Inflammatory macrophage treated with lipopolysaccharide for 1 hour (primary cell): ENCODE data around the gene ATP6V1A.

Source experiments
- DNase-seq, 2 donors: peaks; one replicate each; pipeline ENCODE4 v3.0.0-alpha.2; 2020 to 2022

The ATP6V1A gene

GRCh38 chr3:113747283-113748046 is 630 bp downstream of the ATP6V1A start:
- peak; percentile 47 to 49 for DNase-seq

- DNase-seq, result peak; percentile 54 to 59
These were observed 4.3 kb downstream of the ATP6V1A start for GRCh38 chr3:113751141-113751540.

- DNase-seq, result no peak
These were observed 6.6 kb downstream of the ATP6V1A start for GRCh38 chr3:113753376-113753985.

GRCh38 chr3:113754494-113755159 is 7.8 kb downstream of the ATP6V1A start:
- DNase-seq, result peak; percentile 72 to 79

GRCh38 chr3:113758389-113759024 is 11.7 kb downstream of the ATP6V1A start:
- no peak for DNase-seq

GRCh38 chr3:113764698-113765097 is 17.9 kb downstream of the ATP6V1A start:
- DNase-seq, result no peak

GRCh38 chr3:113769551-113769950 is 22.7 kb downstream of the ATP6V1A start:
- DNase-seq, result peak; percentile 49 to 63

- no peak for DNase-seq
These were observed 25.2 kb downstream of the ATP6V1A start for GRCh38 chr3:113771993-113772392.

- DNase-seq, result peak in 1 of 2 donors; percentile 13
These were observed 26.5 kb downstream of the ATP6V1A start for GRCh38 chr3:113773381-113773780.

- peak; percentile 42 to 83 for DNase-seq
These were observed 28.7 kb downstream of the ATP6V1A start for GRCh38 chr3:113775516-113775915.

GRCh38 chr3:113776564-113776963 is 29.7 kb downstream of the ATP6V1A start:
- DNase-seq, result no peak

- peak; percentile 69 to 86 for DNase-seq
These were observed 36.6 kb downstream of the ATP6V1A start for GRCh38 chr3:113783463-113783862.

- peak; percentile 60 to 66 for DNase-seq
These were observed 37.1 kb downstream of the ATP6V1A start for GRCh38 chr3:113783980-113784379.

GRCh38 chr3:113791381-113791780 is 44.5 kb downstream of the ATP6V1A start:
- DNase-seq, result no peak

GRCh38 chr3:113794526-113794925 is 47.7 kb downstream of the ATP6V1A start:
- no peak for DNase-seq

GRCh38 chr3:113795693-113796092 is 48.9 kb downstream of the ATP6V1A start:
- no peak for DNase-seq

GRCh38 chr3:113802795-113803455 is 56.1 kb downstream of the ATP6V1A start:
- no peak for DNase-seq

- DNase-seq, result no peak
These were observed 57.8 kb downstream of the ATP6V1A start for GRCh38 chr3:113804661-113805060.

- no peak for DNase-seq
These were observed 58.4 kb downstream of the ATP6V1A start for GRCh38 chr3:113805249-113805648.

GRCh38 chr3:113812854-113813253 is 66.0 kb downstream of the ATP6V1A start:
- no peak for DNase-seq

- no peak for DNase-seq
These were observed 73.0 kb downstream of the ATP6V1A start for GRCh38 chr3:113819866-113820265.

- DNase-seq, result peak; percentile 55 to 87
These were observed 78.3 kb downstream of the ATP6V1A start for GRCh38 chr3:113825090-113825489.

- DNase-seq, result peak in 1 of 2 donors; percentile 25
These were observed 81.8 kb downstream of the ATP6V1A start for GRCh38 chr3:113828600-113828999.
